Testis (tissue), 3 donors: ENCODE data around the gene AP2A2. TPM values are rescaled to one million over a fixed set of nuclear protein-coding genes. Genes with fewer than 3 reads are reported as not detected.

Experiments used
- DNase-seq: peaks from one replicate; pipeline ENCODE4 v3.0.0-alpha.2; 2019
- H3K27ac ChIP-seq, 2 donors: fragments of 200-600 bp; sonication (generic); one replicate each; pipeline ENCODE4 v1.5.1; 2019
- H3K27me3 ChIP-seq: fragments of 200-600 bp; sonication (generic); one replicate; pipeline ENCODE4 v1.5.1; 2019
- H3K36me3 ChIP-seq: fragments of 200-600 bp; sonication (generic); one replicate; pipeline ENCODE4 v1.5.1; 2017; ENCODE audit warnings: low read depth; ENCODE audit errors: missing control alignments
- H3K4me1 ChIP-seq: fragments of 200-600 bp; sonication (generic); one replicate; pipeline ENCODE4 v1.5.1; 2019
- H3K4me3 ChIP-seq, 2 donors: fragments of 200-600 bp; sonication (generic); one replicate each; pipeline ENCODE4 v1.5.1; 2017 to 2019
- H3K9me3 ChIP-seq: fragments of 200-600 bp; sonication (generic); one replicate; pipeline ENCODE4 v1.5.1; 2017
- CTCF ChIP-seq, 3 experiments: fragments of 450-650 bp in 2 of 3; fragments of 200-600 bp in 1 of 3; sonication (generic) in 1 of 3; IDR thresholded peaks; one replicate each; pipeline ENCODE4 v1.5.1; 2016 to 2019; ENCODE audit warnings: antibody characterized with exemption in 3 of 3, mild to moderate bottlenecking in 2 of 3, moderate library complexity in 1 of 3
- POLR2A ChIP-seq: fragments of 450-650 bp; IDR thresholded peaks from one replicate; pipeline ENCODE4 v1.6.1; 2017; ENCODE audit warnings: antibody characterized with exemption, mild to moderate bottlenecking, moderate library complexity
- WGBS, 2 donors: methylation state at CpG; one replicate each; pipeline ENCODE4 v1.1.5; 2018; 5-methylcytosine and 5-hydroxymethylcytosine counted together
- intact Hi-C: fragments of 100-400 bp; cut with DNase I; formaldehyde crosslinking; loops from one replicate; pipeline ENCODE4 v1.15.1; 2023; ENCODE audit warnings: low total_unique reads
- polyA plus RNA-seq: library from polyadenylated mRNA; stranded (reverse); fragments of 350-450 nt; fragmentation: Illumina TruSeq; extraction: RNeasy Lipid Tissue Mini Kit (QIAGEN cat#74804); gene quantifications from one replicate; pipeline ENCODE4 v1.2.3, GENCODE V29; 2014; ENCODE audit warnings: low read depth, low replicate concordance; ENCODE audit not compliant: insufficient read depth
- total RNA-seq, 2 donors: library from RNA; depleted of rRNA; stranded (reverse); fragments of >200 nt; gene quantifications; one replicate each; pipeline ENCODE4 v1.2.3, GENCODE V29; 2016

The AP2A2 gene
- total and polyA plus RNA-seq, 3 donors from 2014 or later = 82.0 to 106 (median 95.0) TPM

GRCh38 chr11:944711-945470, 19.2 kb downstream of the AP2A2 start:
- intact Hi-C loops = no loop called here
- no peaks in the 10 kb centered on the region for H3K36me3 ChIP-seq
- peaks cover 6% of the 10 kb centered on the region for H3K4me1 ChIP-seq
- H3K27me3 ChIP-seq = no peaks in the 10 kb centered on the region
- no peak overlapping the region for H3K27ac ChIP-seq
- WGBS, 2 donors = 74 to 78% methylated on average over 13 of the region's 13 CpGs
- no peak for TF ChIP-seq CTCF (IDR thresholded peaks at IDR 0.05)
- no peak for TF ChIP-seq POLR2A
- no peak overlapping the region for H3K4me3 ChIP-seq
- H3K9me3 ChIP-seq = no peaks in the 10 kb centered on the region
- DNase-seq = no peak

- no peak for DNase-seq
- Histone ChIP-seq H3K36me3 (no peaks in the 10 kb centered on the region), H3K4me1 (peaks cover 6% of the 10 kb centered on the region), H3K27me3 (no peaks in the 10 kb centered on the region), H3K27ac (no peak overlapping the region), H3K9me3 (no peaks in the 10 kb centered on the region), H3K4me3 (no peak overlapping the region)
- no peak for TF ChIP-seq CTCF (IDR thresholded peaks at IDR 0.05)
- TF ChIP-seq POLR2A = no peak
- 71 to 76% methylated on average over 9 of the region's 9 CpGs for WGBS, 2 donors
- intact Hi-C loops = no loop called here
Measured at GRCh38 chr11:945986-946385, 20.3 kb downstream of the AP2A2 start.

GRCh38 chr11:947744-948143, 22.1 kb downstream of the AP2A2 start:
- Histone ChIP-seq H3K4me3 (no peak overlapping the region), H3K4me1 (peaks cover 5% of the 10 kb centered on the region), H3K9me3 (no peaks in the 10 kb centered on the region), H3K27ac (no peak overlapping the region), H3K36me3 (no peaks in the 10 kb centered on the region), H3K27me3 (no peaks in the 10 kb centered on the region)
- WGBS, 2 donors = 90 to 92% methylated on average over 4 of the region's 4 CpGs
- TF ChIP-seq CTCF (IDR thresholded peaks at IDR 0.05) (no peak), POLR2A (no peak)
- DNase-seq = no peak
- intact Hi-C loops = no loop called here

- no peaks in the 10 kb centered on the region for H3K36me3 ChIP-seq
- H3K9me3 ChIP-seq = no peaks in the 10 kb centered on the region
- no peak overlapping the region for H3K4me3 ChIP-seq
- WGBS, 2 donors = 96% methylated on average over 9 of the region's 9 CpGs
- DNase-seq = no peak
- intact Hi-C loops = no loop called here
- peaks cover 6% of the 10 kb centered on the region for H3K4me1 ChIP-seq
- H3K27ac ChIP-seq = no peak overlapping the region
- TF ChIP-seq CTCF (IDR thresholded peaks at IDR 0.05) = no peak
- no peak for TF ChIP-seq POLR2A
- no peaks in the 10 kb centered on the region for H3K27me3 ChIP-seq
Measured at GRCh38 chr11:951507-951906, 25.8 kb downstream of the AP2A2 start.
